C4-2B (cell line): ENCODE results near the gene MEFV.

Experiments used
- CTCF ChIP-seq: fragments of 450-650 bp; conservative IDR thresholded peaks from 2 replicates; pipeline ENCODE4 v1.5.1; 2017; ENCODE audit warnings: mild to moderate bottlenecking
- ZFX ChIP-seq: fragments of 450-650 bp; IDR thresholded peaks from 2 replicates; pipeline ENCODE4 v1.6.1; 2017

GRCh38 chr16:3282103-3282729, 25.8 kb upstream of the MEFV start:
- no peak for TF ChIP-seq CTCF
- TF ChIP-seq ZFX: peak; percentile 33
